HG03039 (cell line): ENCODE data around the gene KLC3.

Experiments
- ATAC-seq: cut with Tn5 transposase; IDR thresholded peaks from one replicate; pipeline ENCODE4 v1.9.1; 2021; ENCODE audit warnings: mild to moderate bottlenecking, moderate library complexity; ENCODE audit not compliant: unreplicated experiment

Gene KLC3

GRCh38 chr19:45347570-45348366 is 7.2 kb downstream of the KLC3 start:
- ATAC-seq, result no peak

- ATAC-seq, result no peak
Measured at GRCh38 chr19:45348367-45349125, 8.0 kb downstream of the KLC3 start.

GRCh38 chr19:45349126-45349415 is 8.5 kb downstream of the KLC3 start:
- no peak for ATAC-seq

- no peak for ATAC-seq
Measured at GRCh38 chr19:45349430-45349941, 8.9 kb downstream of the KLC3 start.

- no peak for ATAC-seq
Measured at GRCh38 chr19:45350477-45351058, 10.0 kb downstream of the KLC3 start.

- no peak for ATAC-seq
Measured at GRCh38 chr19:45351401-45351952, 10.9 kb downstream of the KLC3 start.

- no peak for ATAC-seq
Measured at GRCh38 chr19:45352062-45352461, 11.5 kb downstream of the KLC3 start.

GRCh38 chr19:45352471-45352870 is 11.9 kb downstream of the KLC3 start:
- ATAC-seq, result no peak

- ATAC-seq, result no peak
Measured at GRCh38 chr19:45352914-45353796, 12.6 kb downstream of the KLC3 start.

GRCh38 chr19:45354241-45354842 is 13.8 kb downstream of the KLC3 start:
- ATAC-seq, result no peak

- no peak for ATAC-seq
Measured at GRCh38 chr19:45355402-45355801, 14.9 kb downstream of the KLC3 start.

- no peak for ATAC-seq
Measured at GRCh38 chr19:45355910-45356309, 15.4 kb downstream of the KLC3 start.

GRCh38 chr19:45356760-45357444 is 16.4 kb downstream of the KLC3 start:
- no peak for ATAC-seq

- ATAC-seq, result no peak
Measured at GRCh38 chr19:45357445-45357783, 16.9 kb downstream of the KLC3 start.

- no peak for ATAC-seq
Measured at GRCh38 chr19:45358213-45358792, 17.8 kb downstream of the KLC3 start.

- no peak for ATAC-seq
Measured at GRCh38 chr19:45361608-45362007, 21.1 kb downstream of the KLC3 start.

GRCh38 chr19:45362291-45362690 is 21.7 kb downstream of the KLC3 start:
- no peak for ATAC-seq

- no peak for ATAC-seq
Measured at GRCh38 chr19:45363861-45364459, 23.4 kb downstream of the KLC3 start.

GRCh38 chr19:45364696-45365095 is 24.1 kb downstream of the KLC3 start:
- ATAC-seq, result no peak
